Measurements from ENCODE around the gene RFX1. TPM values are rescaled to one million over a fixed set of nuclear protein-coding genes. Genes with fewer than 3 reads are reported as not detected.

RFX1 gene
- total RNA-seq, 1 experiment from 2014 or later = 20.4 TPM

- peaks cover 63% of the 10 kb centered on the region for H3K4me1 Mint-ChIP-seq
- DNase-seq (ENCODE audit: low spot score) (peak; percentile 83), ATAC-seq (peak; percentile 69)
- H3K4me3 Mint-ChIP-seq = peak overlapping the region; percentile 43
- TF ChIP-seq SOX15 (CRISPR knock-in tag; IDR thresholded peaks at IDR 0.05) (no peak), ZNF232 (CRISPR knock-in tag; IDR thresholded peaks at IDR 0.05) (peak; percentile 53; the same call in 1 of the 2 replicates), SP1 (CRISPR knock-in tag; conservative IDR thresholded peaks at IDR 0.05) (no peak), NR2C2 (CRISPR knock-in tag; IDR thresholded peaks at IDR 0.05) (no peak), CREB1 (CRISPR knock-in tag; IDR thresholded peaks at IDR 0.05) (peak; percentile 52; the same call in 1 of the 2 replicates), PREB (CRISPR knock-in tag; IDR thresholded peaks at IDR 0.05; ENCODE audit: borderline replicate concordance) (no peak), PRRX2 (CRISPR knock-in tag; IDR thresholded peaks at IDR 0.05) (no peak), CBFB (CRISPR knock-in tag; IDR thresholded peaks at IDR 0.05; ENCODE audit: low read depth) (no peak), ARID4B (CRISPR knock-in tag; IDR thresholded peaks at IDR 0.05; ENCODE audit: borderline replicate concordance) (no peak), SMAD4 (CRISPR knock-in tag; IDR thresholded peaks at IDR 0.05) (no peak), CREM (CRISPR knock-in tag; IDR thresholded peaks at IDR 0.05) (0 out of 2 replicates have a peak, but pooled peaks have one; percentile 3), ETV6 (CRISPR knock-in tag; IDR thresholded peaks at IDR 0.05) (peak; percentile 66; the same call in 1 of the 2 replicates), FOXP4 (CRISPR knock-in tag; IDR thresholded peaks at IDR 0.05) (peak; percentile 71; the same call in 1 of the 2 replicates)
- TF ChIP-seq, protein P1, sequence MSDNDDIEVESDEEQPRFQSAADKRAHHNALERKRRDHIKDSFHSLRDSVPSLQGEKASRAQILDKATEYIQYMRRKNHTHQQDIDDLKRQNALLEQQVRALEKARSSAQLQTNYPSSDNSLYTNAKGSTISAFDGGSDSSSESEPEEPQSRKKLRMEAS (CRISPR knock-in tag; IDR thresholded peaks at IDR 0.05) = peak; percentile 88
- TF ChIP-seq, protein P2, sequence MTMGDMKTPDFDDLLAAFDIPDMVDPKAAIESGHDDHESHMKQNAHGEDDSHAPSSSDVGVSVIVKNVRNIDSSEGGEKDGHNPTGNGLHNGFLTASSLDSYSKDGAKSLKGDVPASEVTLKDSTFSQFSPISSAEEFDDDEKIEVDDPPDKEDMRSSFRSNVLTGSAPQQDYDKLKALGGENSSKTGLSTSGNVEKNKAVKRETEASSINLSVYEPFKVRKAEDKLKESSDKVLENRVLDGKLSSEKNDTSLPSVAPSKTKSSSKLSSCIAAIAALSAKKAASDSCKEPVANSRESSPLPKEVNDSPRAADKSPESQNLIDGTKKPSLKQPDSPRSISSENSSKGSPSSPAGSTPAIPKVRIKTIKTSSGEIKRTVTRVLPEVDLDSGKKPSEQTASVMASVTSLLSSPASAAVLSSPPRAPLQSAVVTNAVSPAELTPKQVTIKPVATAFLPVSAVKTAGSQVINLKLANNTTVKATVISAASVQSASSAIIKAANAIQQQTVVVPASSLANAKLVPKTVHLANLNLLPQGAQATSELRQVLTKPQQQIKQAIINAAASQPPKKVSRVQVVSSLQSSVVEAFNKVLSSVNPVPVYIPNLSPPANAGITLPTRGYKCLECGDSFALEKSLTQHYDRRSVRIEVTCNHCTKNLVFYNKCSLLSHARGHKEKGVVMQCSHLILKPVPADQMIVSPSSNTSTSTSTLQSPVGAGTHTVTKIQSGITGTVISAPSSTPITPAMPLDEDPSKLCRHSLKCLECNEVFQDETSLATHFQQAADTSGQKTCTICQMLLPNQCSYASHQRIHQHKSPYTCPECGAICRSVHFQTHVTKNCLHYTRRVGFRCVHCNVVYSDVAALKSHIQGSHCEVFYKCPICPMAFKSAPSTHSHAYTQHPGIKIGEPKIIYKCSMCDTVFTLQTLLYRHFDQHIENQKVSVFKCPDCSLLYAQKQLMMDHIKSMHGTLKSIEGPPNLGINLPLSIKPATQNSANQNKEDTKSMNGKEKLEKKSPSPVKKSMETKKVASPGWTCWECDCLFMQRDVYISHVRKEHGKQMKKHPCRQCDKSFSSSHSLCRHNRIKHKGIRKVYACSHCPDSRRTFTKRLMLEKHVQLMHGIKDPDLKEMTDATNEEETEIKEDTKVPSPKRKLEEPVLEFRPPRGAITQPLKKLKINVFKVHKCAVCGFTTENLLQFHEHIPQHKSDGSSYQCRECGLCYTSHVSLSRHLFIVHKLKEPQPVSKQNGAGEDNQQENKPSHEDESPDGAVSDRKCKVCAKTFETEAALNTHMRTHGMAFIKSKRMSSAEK (CRISPR knock-in tag; IDR thresholded peaks at IDR 0.05; ENCODE audit: borderline replicate concordance) = no peak
- TF ChIP-seq, protein P3, sequence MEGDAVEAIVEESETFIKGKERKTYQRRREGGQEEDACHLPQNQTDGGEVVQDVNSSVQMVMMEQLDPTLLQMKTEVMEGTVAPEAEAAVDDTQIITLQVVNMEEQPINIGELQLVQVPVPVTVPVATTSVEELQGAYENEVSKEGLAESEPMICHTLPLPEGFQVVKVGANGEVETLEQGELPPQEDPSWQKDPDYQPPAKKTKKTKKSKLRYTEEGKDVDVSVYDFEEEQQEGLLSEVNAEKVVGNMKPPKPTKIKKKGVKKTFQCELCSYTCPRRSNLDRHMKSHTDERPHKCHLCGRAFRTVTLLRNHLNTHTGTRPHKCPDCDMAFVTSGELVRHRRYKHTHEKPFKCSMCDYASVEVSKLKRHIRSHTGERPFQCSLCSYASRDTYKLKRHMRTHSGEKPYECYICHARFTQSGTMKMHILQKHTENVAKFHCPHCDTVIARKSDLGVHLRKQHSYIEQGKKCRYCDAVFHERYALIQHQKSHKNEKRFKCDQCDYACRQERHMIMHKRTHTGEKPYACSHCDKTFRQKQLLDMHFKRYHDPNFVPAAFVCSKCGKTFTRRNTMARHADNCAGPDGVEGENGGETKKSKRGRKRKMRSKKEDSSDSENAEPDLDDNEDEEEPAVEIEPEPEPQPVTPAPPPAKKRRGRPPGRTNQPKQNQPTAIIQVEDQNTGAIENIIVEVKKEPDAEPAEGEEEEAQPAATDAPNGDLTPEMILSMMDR (IDR thresholded peaks at IDR 0.05) = no peak
- 0 out of 2 replicates have a peak, but pooled peaks cover 4% of the 10 kb centered on the region for H3K36me3 Mint-ChIP-seq
- CTCF ChIA-PET = interaction anchor here (1.1 to 3.4 kb wide), 4 partner anchors 8 to 70 kb away, joined by 3 to 15 read pairs (median 4); partner anchors contain the start of gene IL27RA
- H3K27me3 Mint-ChIP-seq (ENCODE audit: low read depth) = no peaks in the 10 kb centered on the region
- no peaks in the 10 kb centered on the region for H3K9me3 Mint-ChIP-seq
- peak overlapping the region; percentile 45; the same call in 1 of the 2 replicates for H3K27ac Mint-ChIP-seq
- POLR2A ChIA-PET = interaction anchor here (0.5 to 1.5 kb wide), 4 partner anchors 8 to 58 kb away, joined by 3 to 6 read pairs (median 4); no protein-coding TSS in a partner anchor
Observed at GRCh38 chr19:13986348-13986904, 19.7 kb downstream of the RFX1 start.
